Measurements from ENCODE around the gene CYSTM1.

CYSTM1 gene

GRCh38 chr5:140267201-140267540, 92.2 kb downstream of the CYSTM1 start:
- CTCF ChIA-PET = interaction anchor here (1.9 to 2.3 kb wide), 3 partner anchors 15 to 85 kb away, joined by 6 to 13 read pairs (median 10); no protein-coding TSS in a partner anchor
- H3K4me3 ChIP-seq (ENCODE audit: low read depth, low read length) = no peak overlapping the region
- POLR2A ChIA-PET = no interaction called here
- DNase-seq (ENCODE audit: low read depth, low spot score) = no peak
- TF ChIP-seq, protein P1, sequence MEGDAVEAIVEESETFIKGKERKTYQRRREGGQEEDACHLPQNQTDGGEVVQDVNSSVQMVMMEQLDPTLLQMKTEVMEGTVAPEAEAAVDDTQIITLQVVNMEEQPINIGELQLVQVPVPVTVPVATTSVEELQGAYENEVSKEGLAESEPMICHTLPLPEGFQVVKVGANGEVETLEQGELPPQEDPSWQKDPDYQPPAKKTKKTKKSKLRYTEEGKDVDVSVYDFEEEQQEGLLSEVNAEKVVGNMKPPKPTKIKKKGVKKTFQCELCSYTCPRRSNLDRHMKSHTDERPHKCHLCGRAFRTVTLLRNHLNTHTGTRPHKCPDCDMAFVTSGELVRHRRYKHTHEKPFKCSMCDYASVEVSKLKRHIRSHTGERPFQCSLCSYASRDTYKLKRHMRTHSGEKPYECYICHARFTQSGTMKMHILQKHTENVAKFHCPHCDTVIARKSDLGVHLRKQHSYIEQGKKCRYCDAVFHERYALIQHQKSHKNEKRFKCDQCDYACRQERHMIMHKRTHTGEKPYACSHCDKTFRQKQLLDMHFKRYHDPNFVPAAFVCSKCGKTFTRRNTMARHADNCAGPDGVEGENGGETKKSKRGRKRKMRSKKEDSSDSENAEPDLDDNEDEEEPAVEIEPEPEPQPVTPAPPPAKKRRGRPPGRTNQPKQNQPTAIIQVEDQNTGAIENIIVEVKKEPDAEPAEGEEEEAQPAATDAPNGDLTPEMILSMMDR (IDR thresholded peaks at IDR 0.05; ENCODE audit: insufficient read depth, low read length, missing control alignments) = no peak

DNA sequence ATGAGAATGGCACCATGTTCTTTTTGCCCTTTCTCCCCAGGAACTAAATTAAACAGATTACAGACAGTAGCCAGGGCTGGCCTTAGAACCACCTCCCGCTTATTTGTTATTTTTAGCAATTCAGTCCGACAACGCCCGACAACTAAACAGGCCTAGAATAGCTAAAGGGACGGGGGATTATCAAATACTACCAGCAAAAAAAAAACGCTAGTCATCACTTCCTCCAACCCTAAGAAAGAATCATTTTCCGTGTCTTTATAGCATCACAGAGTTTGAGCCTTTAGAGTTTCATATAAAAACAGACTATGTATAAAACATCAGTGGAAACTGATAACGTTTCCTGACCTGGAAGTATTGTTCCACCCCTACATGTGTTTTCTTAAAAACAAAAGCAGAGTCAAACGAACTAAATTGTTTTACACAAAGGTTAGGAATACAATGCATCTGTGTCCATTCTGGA, 92.6 kb downstream of the CYSTM1 start:
- no peak overlapping the region for H3K4me3 ChIP-seq (ENCODE audit: low read depth, low read length)
- POLR2A ChIA-PET = no interaction called here
- DNase-seq (ENCODE audit: low read depth, low spot score) = no peak
- TF ChIP-seq, protein P1 (IDR thresholded peaks at IDR 0.05; ENCODE audit: insufficient read depth, low read length, missing control alignments) = no peak
- CTCF ChIA-PET = interaction anchor here (1.9 to 2.3 kb wide), 3 partner anchors 16 to 84 kb away, joined by 6 to 13 read pairs (median 10); no protein-coding TSS in a partner anchor

GRCh38 chr5:140270008-140270407, 95.0 kb downstream of the CYSTM1 start:
- POLR2A ChIA-PET = no interaction called here
- TF ChIP-seq, protein P1 (IDR thresholded peaks at IDR 0.05; ENCODE audit: insufficient read depth, low read length, missing control alignments) = no peak
- DNase-seq (ENCODE audit: low read depth, low spot score) = no peak
- CTCF ChIA-PET = interaction anchor here (1.5 kb wide), 1 partner anchor 76 kb away, joined by 4 read pairs; the partner anchor contains the start of gene HBEGF
- H3K4me3 ChIP-seq (ENCODE audit: low read depth, low read length) = no peak overlapping the region

DNA sequence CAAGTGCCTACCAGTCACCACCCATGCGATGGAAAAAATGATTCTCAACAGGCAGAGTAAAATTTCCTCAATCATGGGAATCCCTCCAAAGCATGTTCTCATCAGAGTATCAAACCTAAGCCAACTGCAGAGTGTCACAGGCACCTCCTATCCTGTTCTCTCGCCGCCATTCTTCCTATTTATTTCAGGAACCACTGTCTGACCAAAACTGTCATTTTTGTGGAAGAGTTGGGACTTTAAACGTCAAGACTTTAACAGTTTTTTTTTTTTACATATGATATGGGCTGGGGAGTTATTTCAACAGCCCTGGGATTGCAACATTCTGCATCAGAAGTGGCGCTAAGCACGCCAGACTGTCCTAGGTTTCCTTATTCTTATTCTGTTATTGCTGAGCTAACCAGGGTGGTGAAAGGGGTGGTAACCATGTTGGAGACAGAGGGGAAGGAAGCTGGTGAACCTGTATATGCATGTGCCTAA, 98.5 kb downstream of the CYSTM1 start:
- H3K4me3 ChIP-seq (ENCODE audit: low read depth, low read length) = no peak overlapping the region
- POLR2A ChIA-PET = no interaction called here
- TF ChIP-seq, protein P1 (IDR thresholded peaks at IDR 0.05; ENCODE audit: insufficient read depth, low read length, missing control alignments) = no peak
- CTCF ChIA-PET = interaction anchor here (0.8 to 1.4 kb wide), 5 partner anchors 10 to 78 kb away, joined by 3 to 7 read pairs (median 4); no protein-coding TSS in a partner anchor
- DNase-seq (ENCODE audit: low read depth, low spot score) = no peak

- no peak overlapping the region for H3K4me3 ChIP-seq (ENCODE audit: low read depth, low read length)
- CTCF ChIA-PET = interaction anchor here (1.0 to 1.5 kb wide), 4 partner anchors 14 to 83 kb away, joined by 4 to 6 read pairs (median 5); partner anchors contain the start of gene HBEGF
- POLR2A ChIA-PET = no interaction called here
- TF ChIP-seq, protein P1 (IDR thresholded peaks at IDR 0.05; ENCODE audit: insufficient read depth, low read length, missing control alignments) = no peak
- DNase-seq (ENCODE audit: low read depth, low spot score) = no peak
These were observed 100.8 kb downstream of the CYSTM1 start for GRCh38 chr5:140275837-140276236.

DNA sequence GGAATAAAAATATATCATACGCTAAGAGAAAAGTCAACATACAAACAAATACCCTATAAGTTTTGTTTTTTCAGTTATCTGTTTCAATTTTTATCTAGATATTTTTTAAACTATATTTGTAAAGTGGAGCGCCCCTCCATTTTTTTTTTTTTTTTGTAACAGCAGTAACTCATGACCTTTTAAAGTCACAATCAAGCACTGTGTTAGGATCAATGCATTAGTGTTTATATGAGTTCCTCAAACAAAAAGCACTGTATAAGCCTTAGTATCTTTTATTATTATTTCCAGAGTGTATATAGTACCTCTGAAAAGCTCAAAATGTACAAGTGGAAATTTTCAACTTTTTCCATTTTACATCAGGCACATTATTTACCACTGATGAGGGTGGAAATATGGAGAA, 107.3 kb downstream of the CYSTM1 start:
- H3K4me3 ChIP-seq (ENCODE audit: low read depth, low read length) = no peak overlapping the region
- ChIA-PET CTCF (interaction anchor here (0.7 to 4.9 kb wide), 3 partner anchors 11 to 70 kb away, joined by 3 to 25 read pairs (median 3); no protein-coding TSS in a partner anchor), POLR2A (no interaction called here)
- DNase-seq (ENCODE audit: low read depth, low spot score) = no peak
- TF ChIP-seq, protein P1 (IDR thresholded peaks at IDR 0.05; ENCODE audit: insufficient read depth, low read length, missing control alignments) = no peak
